ENCODE results near the gene GSG1L. TPM values are rescaled to one million over a fixed set of nuclear protein-coding genes. Genes with fewer than 3 reads are reported as not detected.

The GSG1L gene
- total and polyA plus RNA-seq, 2 of the 13 experiments (the other 11 are each of a cell fraction or from before 2014, with no cell fraction given): not detected

GRCh38 chr16:28069971-28070794, 6.7 kb upstream of the GSG1L start:
- Histone ChIP-seq H4K20me1 (ENCODE audit: insufficient read depth, low read length) (no peaks in the 10 kb centered on the region), H2AFZ (ENCODE audit: low read length) (no peak overlapping the region), H3K27me3 (ENCODE audit: control insufficient read depth in 1 of 2, insufficient read depth in 2 of 2, low read length in 2 of 2) (peaks cover 9 to 45% of the 10 kb centered on the region in 2 experiments), H3K9me3 (ENCODE audit: low read length) (no peaks in the 10 kb centered on the region), H3K79me2 (ENCODE audit: insufficient read depth, low read length) (no peaks in the 10 kb centered on the region), H3K36me3 (replicated peaks in 1 of 2; ENCODE audit: control insufficient read depth in 1 of 2, insufficient read depth in 2 of 2, low read length in 2 of 2) (no peaks in the 10 kb centered on the region), H3K4me3 (replicated peaks in 1 of 3; ENCODE audit: insufficient read depth in 1 of 3, low read depth in 2 of 3, low read length in 3 of 3) (no peak overlapping the region), H3K27ac (ENCODE audit: extremely low read length, insufficient read depth, low read length) (no peak overlapping the region), H3K4me2 (ENCODE audit: low read depth, low read length) (no peak overlapping the region), H3K4me1 (ENCODE audit: insufficient read depth, low read length) (no peaks in the 10 kb centered on the region), H3K9ac (ENCODE audit: insufficient read depth, low read depth, low read length) (no peak overlapping the region)
- TF ChIP-seq ZNF704 (CRISPR knock-in tag; IDR thresholded peaks at IDR 0.05; ENCODE audit: borderline replicate concordance): no peak
- peak; percentile 73; the same call in 1 of the 2 replicates for TF ChIP-seq ZKSCAN8 (CRISPR knock-in tag; IDR thresholded peaks at IDR 0.05; ENCODE audit: borderline replicate concordance)
- peak; percentile 46; the same call in 1 of the 2 replicates for TF ChIP-seq EZH2 (conservative IDR thresholded peaks at IDR 0.05; ENCODE audit: low read depth, low read length)
- TF ChIP-seq ZSCAN21 (CRISPR knock-in tag; IDR thresholded peaks at IDR 0.05; ENCODE audit: borderline replicate concordance): no peak
- TF ChIP-seq DZIP1 (CRISPR knock-in tag; IDR thresholded peaks at IDR 0.05): 0 out of 2 replicates have a peak, but pooled peaks have one; percentile 50
- ATAC-seq (peak; percentile 17), DNase-seq (ENCODE audit: low spot score) (no peak), FAIRE-seq (no peak)
- ChIA-PET CTCF (ENCODE audit: low intra/inter-chr PET ratio, low total read pairs) (interaction anchor here (1.1 to 3.4 kb wide), 3 partner anchors 97 to 430 kb away, joined by 3 to 30 read pairs (median 4); no protein-coding TSS in a partner anchor), POLR2A (no interaction called here)
- in situ Hi-C loops (cut with HindIII; ENCODE audit: extremely low pct_ligation_motif_present, low pct_unique_long_range_greater_than_20kb) (loop anchor here (5.0 kb wide), 1 partner anchor 98 kb away; no protein-coding TSS in a partner anchor), intact Hi-C loops (cut with micrococcal nuclease; ENCODE audit: unreplicated experiment) (loop anchor here (1.0 kb wide), 1 partner anchor 98 kb away; no protein-coding TSS in a partner anchor)
- no TSS peak for BruUV-seq (replicated peaks)
- 41% methylated on average over 28 of the region's 31 CpGs for WGBS (ENCODE audit: low lambda C conversion rate)

Measured in HepG2 (cell line).